Gastroesophageal sphincter (tissue), 3 donors: ENCODE results near the gene TEX11.

Experiments used
- CTCF ChIP-seq, 4 experiments: fragments of 200-600 bp in 2 of 4; fragments of 450-650 bp in 2 of 4; sonication (generic) in 1 of 4; IDR thresholded peaks; one replicate each; pipeline ENCODE4 v1.5.1; 2017 to 2019; ENCODE audit warnings: antibody characterized with exemption in 4 of 4, mild to moderate bottlenecking in 2 of 4, moderate library complexity in 2 of 4
- POLR2A ChIP-seq, 2 donors: fragments of 450-650 bp; IDR thresholded peaks; one replicate each; pipeline ENCODE4 v1.6.1; 2017; ENCODE audit warnings: antibody characterized with exemption in 2 of 2, mild to moderate bottlenecking in 2 of 2, moderate library complexity in 1 of 2

GRCh38 chrX:70954871-70955270, 46.4 kb upstream of the TEX11 start:
- TF ChIP-seq CTCF (IDR thresholded peaks at IDR 0.05) = no peak
- TF ChIP-seq POLR2A (IDR thresholded peaks at IDR 0.05) = no peak
